Spleen (tissue), 7 donors: ENCODE data around the gene ZNF679.

Experiments used
- POLR2AphosphoS5 ChIP-seq, 3 donors: sonication (generic); formaldehyde crosslinking; IDR thresholded peaks; one replicate each; pipeline ENCODE4 v1.5.1; 2017; ENCODE audit warnings: antibody characterized with exemption in 3 of 3
- TF ChIP-seq, protein P1 (sequence below), 11 experiments: fragments of 200-600 bp in 7 of 11; fragments of 450-650 bp in 4 of 11; sonication (generic) in 4 of 11; IDR thresholded peaks in 8 of 11; conservative IDR thresholded peaks in 3 of 11; 1 replicate in 7 of 11; 2 replicates in 4 of 11; pipeline versions ENCODE4 v1.4.0 to v1.8.0; 2016 to 2021; ENCODE audit warnings: antibody characterized with exemption in 11 of 11, inconsistent platforms in 4 of 11, mild to moderate bottlenecking in 1 of 11
- donor health status: DM: no; HTN: no; CAD: no; lungs with moderate emphysema.
- donor health status: DM: no; HTN: no; CAD: no.
- donor health status: DM: no; HTN: no; CAD: no.

DNA sequence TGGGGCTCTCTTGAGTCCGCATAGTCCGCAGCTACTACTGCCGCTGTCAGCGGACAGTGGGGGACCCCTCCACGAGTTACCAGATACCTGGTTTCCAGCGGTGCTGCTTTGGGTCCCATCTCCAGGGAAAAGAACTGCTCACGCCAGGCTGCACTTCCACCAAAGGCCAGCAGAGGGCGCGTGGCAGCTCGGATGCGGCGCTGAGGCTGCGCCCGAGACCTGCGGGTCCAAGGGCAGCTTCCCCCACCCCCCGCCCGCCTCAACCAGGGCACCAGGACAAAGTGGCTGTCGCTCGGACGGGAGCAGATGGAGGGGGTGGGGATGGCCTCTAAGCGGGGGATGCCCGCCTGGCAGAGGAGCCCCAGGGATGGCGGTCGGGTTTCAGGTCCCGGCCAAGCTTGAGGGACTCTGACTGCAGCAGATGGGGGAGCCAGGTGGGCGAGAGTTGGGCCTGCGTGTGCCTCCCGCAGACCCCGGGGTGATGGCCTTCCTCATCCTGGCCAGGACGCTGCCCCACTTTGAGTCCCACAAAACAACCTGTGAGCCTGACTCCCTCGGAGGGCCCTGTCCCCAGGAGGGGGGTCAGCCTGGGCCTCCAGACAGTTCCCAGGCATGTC, 45.0 kb upstream of the ZNF679 start:
- TF ChIP-seq, protein P1, sequence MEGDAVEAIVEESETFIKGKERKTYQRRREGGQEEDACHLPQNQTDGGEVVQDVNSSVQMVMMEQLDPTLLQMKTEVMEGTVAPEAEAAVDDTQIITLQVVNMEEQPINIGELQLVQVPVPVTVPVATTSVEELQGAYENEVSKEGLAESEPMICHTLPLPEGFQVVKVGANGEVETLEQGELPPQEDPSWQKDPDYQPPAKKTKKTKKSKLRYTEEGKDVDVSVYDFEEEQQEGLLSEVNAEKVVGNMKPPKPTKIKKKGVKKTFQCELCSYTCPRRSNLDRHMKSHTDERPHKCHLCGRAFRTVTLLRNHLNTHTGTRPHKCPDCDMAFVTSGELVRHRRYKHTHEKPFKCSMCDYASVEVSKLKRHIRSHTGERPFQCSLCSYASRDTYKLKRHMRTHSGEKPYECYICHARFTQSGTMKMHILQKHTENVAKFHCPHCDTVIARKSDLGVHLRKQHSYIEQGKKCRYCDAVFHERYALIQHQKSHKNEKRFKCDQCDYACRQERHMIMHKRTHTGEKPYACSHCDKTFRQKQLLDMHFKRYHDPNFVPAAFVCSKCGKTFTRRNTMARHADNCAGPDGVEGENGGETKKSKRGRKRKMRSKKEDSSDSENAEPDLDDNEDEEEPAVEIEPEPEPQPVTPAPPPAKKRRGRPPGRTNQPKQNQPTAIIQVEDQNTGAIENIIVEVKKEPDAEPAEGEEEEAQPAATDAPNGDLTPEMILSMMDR (IDR thresholded peaks at IDR 0.05 in 8 of 11, conservative IDR thresholded peaks at IDR 0.05 in 3 of 11): peak; percentile 27 to 81 (median 68)
- TF ChIP-seq POLR2AphosphoS5 (IDR thresholded peaks at IDR 0.05): no peak
